Activated CD4-positive, alpha-beta T cell treated with anti-CD3 and anti-CD28 coated beads, Interleukin-2, amount 50 U/mL, for 24 hours (primary cell): ENCODE results near the gene ATXN2.

Experiments
- DNase-seq, 2 donors: peaks; one replicate each; pipeline ENCODE4 v3.0.0-alpha.2; 2020; ENCODE audit warnings: low read depth in 1 of 2, low spot score in 1 of 2

ATXN2 gene

GRCh38 chr12:111424189-111424792, 174.8 kb downstream of the ATXN2 start:
- DNase-seq: no peak

GRCh38 chr12:111420494-111420893, 178.6 kb downstream of the ATXN2 start:
- DNase-seq: no peak

GRCh38 chr12:111419784-111420183, 179.3 kb downstream of the ATXN2 start:
- no peak for DNase-seq

GRCh38 chr12:111418594-111418880, 180.6 kb downstream of the ATXN2 start:
- DNase-seq: no peak

GRCh38 chr12:111417784-111418593, 181.1 kb downstream of the ATXN2 start:
- DNase-seq: no peak

- DNase-seq: no peak
These were observed 181.8 kb downstream of the ATXN2 start for GRCh38 chr12:111417290-111417689.

- DNase-seq: no peak
These were observed 184.3 kb downstream of the ATXN2 start for GRCh38 chr12:111414711-111415252.

GRCh38 chr12:111413442-111414086, 185.6 kb downstream of the ATXN2 start:
- no peak for DNase-seq

- no peak for DNase-seq
These were observed 186.2 kb downstream of the ATXN2 start for GRCh38 chr12:111412830-111413441.

GRCh38 chr12:111412007-111412829, 186.9 kb downstream of the ATXN2 start:
- DNase-seq: no peak

GRCh38 chr12:111411185-111411764, 187.8 kb downstream of the ATXN2 start:
- no peak for DNase-seq

- DNase-seq: no peak
These were observed 188.5 kb downstream of the ATXN2 start for GRCh38 chr12:111410431-111411184.

GRCh38 chr12:111409780-111410430, 189.2 kb downstream of the ATXN2 start:
- no peak for DNase-seq

- DNase-seq: no peak
These were observed 189.7 kb downstream of the ATXN2 start for GRCh38 chr12:111409403-111409779.

- DNase-seq: no peak
These were observed 190.3 kb downstream of the ATXN2 start for GRCh38 chr12:111408686-111409402.

- DNase-seq: no peak
These were observed 191.0 kb downstream of the ATXN2 start for GRCh38 chr12:111408116-111408440.

- no peak for DNase-seq
These were observed 191.6 kb downstream of the ATXN2 start for GRCh38 chr12:111407377-111408115.
